ENCODE data around the gene ME1. TPM values are rescaled to one million over a fixed set of nuclear protein-coding genes. Genes with fewer than 3 reads are reported as not detected.

The ME1 gene
- total RNA-seq, 1 experiment from 2014 or later, result 40.5 TPM

DNA sequence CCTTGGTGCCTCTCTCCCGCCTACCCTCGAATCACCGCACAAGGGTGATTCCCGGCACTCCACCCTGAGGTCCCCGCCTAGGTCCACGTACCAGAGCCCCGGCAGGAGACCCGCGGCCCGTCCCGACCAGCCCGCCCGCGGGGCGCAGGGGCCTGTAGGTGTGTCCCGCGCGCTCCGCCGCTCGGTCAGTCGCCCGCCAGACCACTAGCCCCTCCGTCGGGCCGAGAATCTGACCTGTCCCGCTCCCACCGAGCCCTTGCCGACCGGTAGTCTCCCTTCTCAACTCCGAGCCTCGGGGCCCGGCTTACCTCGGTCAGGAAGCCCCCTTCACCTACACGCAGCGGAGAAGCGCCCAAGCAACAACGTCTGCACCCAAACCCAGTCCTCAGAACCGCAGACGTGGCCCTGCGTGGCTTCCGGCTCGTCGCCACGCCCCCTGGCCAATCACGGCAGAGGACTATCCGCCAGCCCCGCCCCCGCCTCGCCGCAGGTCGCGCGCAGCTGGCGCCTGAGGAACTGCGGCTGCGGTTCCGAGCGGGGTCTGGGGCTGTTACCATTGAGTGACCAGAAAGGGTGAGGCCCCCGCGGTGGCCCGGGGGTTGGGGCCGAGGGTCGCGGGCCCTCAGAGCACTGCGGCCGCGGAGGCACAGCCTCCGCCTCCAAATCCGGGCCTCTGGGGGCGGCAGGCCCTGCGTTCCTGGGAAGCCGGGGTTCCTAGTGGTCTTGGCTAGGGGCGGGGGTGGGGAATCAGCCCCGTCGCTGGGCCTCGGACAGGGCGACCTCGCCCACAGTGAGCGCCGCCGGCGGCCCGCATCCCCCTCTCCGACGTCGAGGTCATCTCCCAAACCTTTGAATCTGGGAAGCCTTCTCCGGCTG is 237.7 kb downstream of the ME1 start, which contains the start of the genes PGM3 and RWDD2A:
Gene PGM3, minus strand, starts transcription at position 395 of the 876 bp plus-strand sequence. CDS start 2,253 bp downstream, outside the sequence.
Gene RWDD2A, plus strand, starts transcription at position 487 of the 876 bp plus-strand sequence. CDS start 1,095 bp downstream, outside the sequence.
- Histone ChIP-seq H3K9me2 (ENCODE audit: insufficient read depth) (no peaks in the 10 kb centered on the region), H3K27me3 (ENCODE audit: insufficient read depth, low read length) (no peaks in the 10 kb centered on the region), H3K4me1 (ENCODE audit: control insufficient read depth in 1 of 2, insufficient read depth in 2 of 2, low read length in 2 of 2) (peaks cover 3 to 11% of the 10 kb centered on the region in 2 experiments; a peak in 3 of 4 replicates), H3K9ac (ENCODE audit: low read length) (peak within 1 kb of the TSS; percentile 77), H3K36me3 (ENCODE audit: control insufficient read depth in 1 of 2, insufficient read depth in 2 of 2, low read length in 2 of 2) (peaks cover 1 to 12% of the 10 kb centered on the region in 2 experiments; a peak in 3 of 4 replicates), H2AFZ (ENCODE audit: low read depth, low read length, poor library complexity, severe bottlenecking) (peak within 1 kb of the TSS; percentile 84), H3K4me3 (replicated peaks in 1 of 2; ENCODE audit: low read depth in 1 of 2, low read length in 2 of 2) (peak within 1 kb of the TSS; percentile 79 to 84), H3K27ac (ENCODE audit: low read depth, low read length) (peak within 1 kb of the TSS; percentile 72; the same call in 1 of the 2 replicates), H4K20me1 (ENCODE audit: insufficient read depth) (no peaks in the 10 kb centered on the region; the same call in 1 of the 2 replicates), H3K79me2 (ENCODE audit: insufficient read depth, low read length) (peaks cover 38% of the 10 kb centered on the region), H3K9me3 (ENCODE audit: control insufficient read depth in 1 of 2, insufficient read depth in 1 of 2, low read depth in 1 of 2, low read length in 2 of 2) (no peaks in the 10 kb centered on the region), H3K4me2 (ENCODE audit: low read length) (peak within 1 kb of the TSS; percentile 91)
- no TSS peak for BruUV-seq (replicated peaks)
- DNase-seq (ENCODE audit: low read depth, low spot score) (peak; percentile 56), ATAC-seq (peak; percentile 94)
- ChIA-PET RAD21 (ENCODE audit: low non-redundant PET in 1 of 2, low total read pairs in 2 of 2, uncharacterized antibody in 2 of 2, unreplicated experiment in 2 of 2) (interaction anchor here in 1 of 2 experiments (0.7 to 0.8 kb wide), 2 partner anchors 22 to 322 kb away, joined by 3 to 4 read pairs; no protein-coding TSS in a partner anchor), CTCF (interaction anchor here (2.0 kb wide), 1 partner anchor 126 kb away, joined by 5 read pairs; no protein-coding TSS in a partner anchor), POLR2A (interaction anchor here (0.7 kb wide), 1 partner anchor 27 kb away, joined by 3 read pairs; no protein-coding TSS in a partner anchor)
- TF ChIP-seq EZH2 (IDR thresholded peaks at IDR 0.05) (no peak), TCF7L2 (IDR thresholded peaks at IDR 0.05; ENCODE audit: borderline replicate concordance, extremely low read depth, insufficient read depth, insufficient read length) (no peak), POLR2AphosphoS5 (IDR thresholded peaks at IDR 0.05; ENCODE audit: low read depth, low read length) (peak; percentile 93), EGR1 (IDR thresholded peaks at IDR 0.05; ENCODE audit: low read depth) (peak; percentile 81), SRF (IDR thresholded peaks at IDR 0.05; ENCODE audit: low read depth) (no peak), CBX3 (IDR thresholded peaks at IDR 0.05; ENCODE audit: low read depth) (no peak; the same call in 1 of the 2 replicates), JUND (IDR thresholded peaks at IDR 0.05) (no peak), EZH2phosphoT487 (IDR thresholded peaks at IDR 0.05; ENCODE audit: borderline replicate concordance) (no peak), ZFX (IDR thresholded peaks at IDR 0.05) (peak; percentile 74), ELF1 (IDR thresholded peaks at IDR 0.05; ENCODE audit: borderline replicate concordance, low read depth) (peak; percentile 43; the same call in 1 of the 2 replicates), SIN3A (IDR thresholded peaks at IDR 0.05; ENCODE audit: low read depth) (peak; percentile 94), SP1 (IDR thresholded peaks at IDR 0.05; ENCODE audit: low read depth) (peak; percentile 70), YY1 (IDR thresholded peaks at IDR 0.05; ENCODE audit: extremely low read depth, insufficient replicate concordance, low read depth, low read length) (peak; percentile 49), FOSL1 (IDR thresholded peaks at IDR 0.05; ENCODE audit: low read depth) (no peak), POLR2A (IDR thresholded peaks at IDR 0.05; ENCODE audit: borderline replicate concordance, extremely low read depth, insufficient read depth, insufficient read length) (peak; percentile 86)
- TF ChIP-seq, protein P1, sequence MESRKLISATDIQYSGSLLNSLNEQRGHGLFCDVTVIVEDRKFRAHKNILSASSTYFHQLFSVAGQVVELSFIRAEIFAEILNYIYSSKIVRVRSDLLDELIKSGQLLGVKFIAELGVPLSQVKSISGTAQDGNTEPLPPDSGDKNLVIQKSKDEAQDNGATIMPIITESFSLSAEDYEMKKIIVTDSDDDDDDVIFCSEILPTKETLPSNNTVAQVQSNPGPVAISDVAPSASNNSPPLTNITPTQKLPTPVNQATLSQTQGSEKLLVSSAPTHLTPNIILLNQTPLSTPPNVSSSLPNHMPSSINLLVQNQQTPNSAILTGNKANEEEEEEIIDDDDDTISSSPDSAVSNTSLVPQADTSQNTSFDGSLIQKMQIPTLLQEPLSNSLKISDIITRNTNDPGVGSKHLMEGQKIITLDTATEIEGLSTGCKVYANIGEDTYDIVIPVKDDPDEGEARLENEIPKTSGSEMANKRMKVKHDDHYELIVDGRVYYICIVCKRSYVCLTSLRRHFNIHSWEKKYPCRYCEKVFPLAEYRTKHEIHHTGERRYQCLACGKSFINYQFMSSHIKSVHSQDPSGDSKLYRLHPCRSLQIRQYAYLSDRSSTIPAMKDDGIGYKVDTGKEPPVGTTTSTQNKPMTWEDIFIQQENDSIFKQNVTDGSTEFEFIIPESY (IDR thresholded peaks at IDR 0.05; ENCODE audit: extremely low read depth, insufficient replicate concordance, low read length), result peak; percentile 28
- TF ChIP-seq, protein P2, sequence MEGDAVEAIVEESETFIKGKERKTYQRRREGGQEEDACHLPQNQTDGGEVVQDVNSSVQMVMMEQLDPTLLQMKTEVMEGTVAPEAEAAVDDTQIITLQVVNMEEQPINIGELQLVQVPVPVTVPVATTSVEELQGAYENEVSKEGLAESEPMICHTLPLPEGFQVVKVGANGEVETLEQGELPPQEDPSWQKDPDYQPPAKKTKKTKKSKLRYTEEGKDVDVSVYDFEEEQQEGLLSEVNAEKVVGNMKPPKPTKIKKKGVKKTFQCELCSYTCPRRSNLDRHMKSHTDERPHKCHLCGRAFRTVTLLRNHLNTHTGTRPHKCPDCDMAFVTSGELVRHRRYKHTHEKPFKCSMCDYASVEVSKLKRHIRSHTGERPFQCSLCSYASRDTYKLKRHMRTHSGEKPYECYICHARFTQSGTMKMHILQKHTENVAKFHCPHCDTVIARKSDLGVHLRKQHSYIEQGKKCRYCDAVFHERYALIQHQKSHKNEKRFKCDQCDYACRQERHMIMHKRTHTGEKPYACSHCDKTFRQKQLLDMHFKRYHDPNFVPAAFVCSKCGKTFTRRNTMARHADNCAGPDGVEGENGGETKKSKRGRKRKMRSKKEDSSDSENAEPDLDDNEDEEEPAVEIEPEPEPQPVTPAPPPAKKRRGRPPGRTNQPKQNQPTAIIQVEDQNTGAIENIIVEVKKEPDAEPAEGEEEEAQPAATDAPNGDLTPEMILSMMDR (IDR thresholded peaks at IDR 0.05 in 2 of 3, conservative IDR thresholded peaks at IDR 0.05 in 1 of 3; ENCODE audit: borderline replicate concordance in 1 of 3, insufficient read depth in 1 of 3, low read depth in 2 of 3, low read length in 2 of 3), result no peak
- TF ChIP-seq, protein P3, sequence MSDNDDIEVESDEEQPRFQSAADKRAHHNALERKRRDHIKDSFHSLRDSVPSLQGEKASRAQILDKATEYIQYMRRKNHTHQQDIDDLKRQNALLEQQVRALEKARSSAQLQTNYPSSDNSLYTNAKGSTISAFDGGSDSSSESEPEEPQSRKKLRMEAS (IDR thresholded peaks at IDR 0.05), result peak; percentile 74
- intact Hi-C loops (cut with micrococcal nuclease), result no loop called here
